ENCODE measurements around the gene POTEB3. TPM values are rescaled to one million over a fixed set of nuclear protein-coding genes. Genes with fewer than 3 reads are reported as not detected.
A peak's percentile ranks its signal among the peaks of the same experiment; 100 is the strongest.
"Not testable (repeated sequence)": the region's sequence is repeated elsewhere in the genome, so short reads cannot be mapped to it uniquely, and the experiment has no call there.

POTEB3 gene
- total RNA-seq = under 1 TPM in 1 of 3 donors, not detected in 2; 0.15 TPM

- intact Hi-C loops (cut with DNase I; ENCODE audit: low total_unique reads) = not testable (repeated sequence)
These were observed at the start of gene POTEB3 for GRCh38 chr15:21440399-21440798. Gene POTEB3 (minus strand): TSS chr15:21440499. CDS start chr15:21440011, 488 bp downstream.

DNA sequence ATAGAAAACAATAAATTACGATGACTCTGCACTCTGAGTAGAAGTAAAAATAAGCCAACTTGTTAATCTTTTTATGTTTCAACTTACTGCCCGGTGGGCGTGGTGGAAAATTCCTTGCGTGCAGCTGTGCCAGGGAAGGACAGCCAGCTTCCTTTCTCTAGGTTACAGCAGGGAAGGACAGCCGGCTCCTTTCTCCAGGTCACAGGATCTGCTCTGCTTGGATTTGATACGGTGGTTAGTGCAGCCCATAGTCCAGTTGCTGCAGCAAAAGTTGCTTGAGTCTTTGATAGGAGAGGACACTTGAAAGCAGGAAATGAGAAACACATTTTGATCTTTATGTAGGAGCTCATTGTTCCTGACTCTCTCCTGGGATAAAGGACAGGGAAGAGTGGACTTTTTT, 13.4 kb upstream of the POTEB3 start:
- H3K9me3 ChIP-seq; intact Hi-C loops (cut with DNase I; ENCODE audit: low total_unique reads); H3K27me3 ChIP-seq; DNase-seq (ENCODE audit: low spot score in 2 of 2); H3K4me1 ChIP-seq; H3K4me3 ChIP-seq; H3K36me3 ChIP-seq; H3K27ac ChIP-seq: not testable (repeated sequence)

More at GRCh38 chr15:21440399-21440798, at the start of gene POTEB3:
- H3K4me1 ChIP-seq; H3K27me3 ChIP-seq; H3K4me3 ChIP-seq; H3K9me3 ChIP-seq; DNase-seq (ENCODE audit: low spot score in 2 of 2); H3K27ac ChIP-seq; H3K36me3 ChIP-seq: not testable (repeated sequence)

- DNase-seq (ENCODE audit: low spot score in 2 of 2) = not testable (repeated sequence)
- peak overlapping the region in 2 of 3 donors; percentile 9 to 43 for H3K4me3 ChIP-seq
These were observed 11.7 kb upstream of the POTEB3 start for GRCh38 chr15:21451920-21452563.

GRCh38 chr15:21451487-21451886, 11.2 kb upstream of the POTEB3 start:
- H3K4me3 ChIP-seq; intact Hi-C loops (cut with DNase I; ENCODE audit: low total_unique reads); H3K9me3 ChIP-seq; H3K27me3 ChIP-seq; DNase-seq (ENCODE audit: low spot score in 2 of 2); H3K36me3 ChIP-seq; H3K4me1 ChIP-seq; H3K27ac ChIP-seq: not testable (repeated sequence)

More at GRCh38 chr15:21451920-21452563, 11.7 kb upstream of the POTEB3 start:
- H3K27me3 ChIP-seq; H3K27ac ChIP-seq; H3K4me1 ChIP-seq; H3K9me3 ChIP-seq; intact Hi-C loops (cut with DNase I; ENCODE audit: low total_unique reads); H3K36me3 ChIP-seq: not testable (repeated sequence)

DNA sequence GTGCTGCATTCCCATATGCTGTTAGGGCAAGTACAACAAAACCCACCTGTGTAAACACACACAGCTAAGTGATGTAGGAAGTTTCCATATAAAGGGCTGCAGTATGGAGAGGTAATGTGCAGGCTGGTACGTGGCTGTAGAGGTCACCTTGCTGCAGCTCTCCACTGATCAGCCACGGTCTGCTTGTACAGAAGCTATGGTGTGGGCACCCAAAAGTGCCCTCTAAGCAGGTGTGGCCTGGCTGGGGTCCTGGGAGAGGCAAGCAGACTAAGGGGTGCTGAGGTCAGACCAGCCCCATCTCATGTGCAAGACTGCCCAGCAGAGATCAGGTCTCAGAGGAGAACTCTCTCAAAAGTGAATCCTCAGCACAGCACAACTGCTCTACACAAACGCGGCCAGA, 32.9 kb downstream of the POTEB3 start:
- intact Hi-C loops (cut with DNase I; ENCODE audit: low total_unique reads) = not testable (repeated sequence)

DNA sequence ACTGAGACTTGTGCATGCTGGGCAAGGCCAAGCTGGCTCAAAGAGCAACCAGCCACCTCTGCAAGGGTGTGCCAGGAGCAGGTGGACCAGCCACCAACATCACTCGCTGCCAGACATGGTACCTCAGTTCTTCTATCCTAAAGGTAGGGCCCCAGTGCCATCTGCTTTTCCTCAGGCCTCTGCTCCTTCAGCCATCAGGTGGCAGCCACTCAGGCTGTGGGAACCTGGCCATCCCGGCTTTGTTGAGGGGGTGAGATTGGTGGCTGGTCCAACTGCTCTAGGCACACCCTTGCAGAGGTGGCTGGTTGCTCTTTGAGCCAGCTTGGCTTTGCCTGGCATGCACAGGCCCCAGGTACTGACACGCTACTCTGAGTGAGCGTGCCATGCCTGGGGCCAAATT, 38.8 kb downstream of the POTEB3 start:
- DNase-seq (ENCODE audit: low spot score in 2 of 2); H3K4me1 ChIP-seq; H3K9me3 ChIP-seq; H3K27me3 ChIP-seq; H3K36me3 ChIP-seq; intact Hi-C loops (cut with DNase I; ENCODE audit: low total_unique reads); H3K27ac ChIP-seq; H3K4me3 ChIP-seq: not testable (repeated sequence)

More for the DNA sequence above, 32.9 kb downstream of the POTEB3 start:
- H3K4me1 ChIP-seq; H3K4me3 ChIP-seq; H3K27me3 ChIP-seq; H3K9me3 ChIP-seq; H3K36me3 ChIP-seq; DNase-seq (ENCODE audit: low spot score in 2 of 2); H3K27ac ChIP-seq: not testable (repeated sequence)

GRCh38 chr15:21399111-21399510, 41.2 kb downstream of the POTEB3 start:
- DNase-seq (ENCODE audit: low spot score in 2 of 2); H3K4me3 ChIP-seq: not testable (repeated sequence)

DNA sequence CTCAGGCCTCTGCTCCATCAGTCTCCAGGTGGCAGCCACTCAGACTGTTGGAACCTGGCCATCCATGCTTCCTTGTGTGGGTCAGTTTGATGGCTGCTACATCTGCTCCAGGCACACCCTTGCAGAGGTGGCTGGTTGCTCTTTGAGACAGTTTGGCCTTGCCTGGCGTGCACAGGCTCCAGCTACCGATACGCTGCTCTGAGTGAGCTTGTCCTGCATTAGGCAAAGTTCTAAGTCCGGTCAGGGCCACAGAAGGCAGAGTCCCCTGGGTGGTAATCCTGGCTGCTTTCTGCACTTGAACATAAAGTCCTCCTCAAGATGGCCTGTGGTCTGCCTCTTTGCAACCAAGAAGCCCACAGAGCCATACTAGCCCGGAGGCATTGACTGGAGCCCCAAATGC, 41.8 kb downstream of the POTEB3 start:
- DNase-seq (ENCODE audit: low spot score in 2 of 2); H3K4me3 ChIP-seq: not testable (repeated sequence)

More at GRCh38 chr15:21399111-21399510, 41.2 kb downstream of the POTEB3 start:
- H3K36me3 ChIP-seq; intact Hi-C loops (cut with DNase I; ENCODE audit: low total_unique reads); H3K27ac ChIP-seq; H3K9me3 ChIP-seq; H3K27me3 ChIP-seq; H3K4me1 ChIP-seq: not testable (repeated sequence)

GRCh38 chr15:21397656-21398055, 42.6 kb downstream of the POTEB3 start:
- H3K27me3 ChIP-seq; intact Hi-C loops (cut with DNase I; ENCODE audit: low total_unique reads); H3K9me3 ChIP-seq; H3K27ac ChIP-seq; H3K36me3 ChIP-seq; H3K4me1 ChIP-seq; H3K4me3 ChIP-seq; DNase-seq (ENCODE audit: low spot score in 2 of 2): not testable (repeated sequence)

More for the DNA sequence above, 41.8 kb downstream of the POTEB3 start:
- H3K4me1 ChIP-seq; H3K27me3 ChIP-seq; H3K36me3 ChIP-seq; intact Hi-C loops (cut with DNase I; ENCODE audit: low total_unique reads); H3K9me3 ChIP-seq; H3K27ac ChIP-seq: not testable (repeated sequence)

GRCh38 chr15:21397186-21397585, 43.1 kb downstream of the POTEB3 start:
- H3K27ac ChIP-seq; intact Hi-C loops (cut with DNase I; ENCODE audit: low total_unique reads); H3K9me3 ChIP-seq; DNase-seq (ENCODE audit: low spot score in 2 of 2); H3K27me3 ChIP-seq; H3K4me1 ChIP-seq; H3K4me3 ChIP-seq; H3K36me3 ChIP-seq: not testable (repeated sequence)

DNA sequence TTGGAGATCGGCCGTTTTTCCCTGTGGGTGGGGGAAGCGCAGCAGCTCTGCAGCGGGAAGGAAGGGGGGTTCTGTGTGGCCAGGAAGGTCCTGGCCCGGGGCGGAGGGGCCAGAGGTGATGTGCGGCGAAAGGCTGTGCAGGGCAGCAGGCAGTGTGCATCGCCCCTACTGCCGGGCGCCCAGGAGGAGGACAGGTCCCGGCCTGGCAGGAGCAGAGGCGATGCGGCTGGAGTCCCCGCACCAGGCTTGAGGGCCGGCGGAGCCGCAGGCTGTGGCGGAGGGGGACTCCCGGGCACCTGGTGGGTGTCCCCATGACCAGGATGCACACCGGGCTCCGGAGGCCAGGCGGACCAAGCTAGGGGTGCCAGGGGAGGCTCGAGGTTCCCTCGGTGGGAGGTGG, 54.3 kb downstream of the POTEB3 start:
- H3K27me3 ChIP-seq; intact Hi-C loops (cut with DNase I; ENCODE audit: low total_unique reads); H3K4me3 ChIP-seq; H3K4me1 ChIP-seq; H3K9me3 ChIP-seq; DNase-seq (ENCODE audit: low spot score in 2 of 2); H3K27ac ChIP-seq; H3K36me3 ChIP-seq: not testable (repeated sequence)

GRCh38 chr15:21383866-21384485, 56.3 kb downstream of the POTEB3 start:
- H3K27ac ChIP-seq; H3K4me3 ChIP-seq; H3K4me1 ChIP-seq; H3K36me3 ChIP-seq; intact Hi-C loops (cut with DNase I; ENCODE audit: low total_unique reads); H3K27me3 ChIP-seq; DNase-seq (ENCODE audit: low spot score in 2 of 2); H3K9me3 ChIP-seq: not testable (repeated sequence)

GRCh38 chr15:21373682-21374081, 66.6 kb downstream of the POTEB3 start:
- H3K4me1 ChIP-seq; H3K27me3 ChIP-seq; H3K27ac ChIP-seq; H3K9me3 ChIP-seq; H3K4me3 ChIP-seq; H3K36me3 ChIP-seq; DNase-seq (ENCODE audit: low spot score in 2 of 2); intact Hi-C loops (cut with DNase I; ENCODE audit: low total_unique reads): not testable (repeated sequence)

GRCh38 chr15:21369177-21369576, 71.1 kb downstream of the POTEB3 start:
- H3K27ac ChIP-seq; H3K36me3 ChIP-seq; intact Hi-C loops (cut with DNase I; ENCODE audit: low total_unique reads); H3K4me1 ChIP-seq; H3K4me3 ChIP-seq; H3K9me3 ChIP-seq; DNase-seq (ENCODE audit: low spot score in 2 of 2); H3K27me3 ChIP-seq: not testable (repeated sequence)

Measured in breast epithelium (tissue), 4 donors.